GM12872 (cell line): ENCODE measurements around the gene RPL3.

Experiments
- TF ChIP-seq, protein P1 (sequence below): IDR thresholded peaks from 3 replicates; pipeline ENCODE4 v1.5.1; 2011; ENCODE audit warnings: low read depth, mild to moderate bottlenecking, low read length, moderate library complexity; ENCODE audit not compliant: insufficient read depth

The RPL3 gene

DNA sequence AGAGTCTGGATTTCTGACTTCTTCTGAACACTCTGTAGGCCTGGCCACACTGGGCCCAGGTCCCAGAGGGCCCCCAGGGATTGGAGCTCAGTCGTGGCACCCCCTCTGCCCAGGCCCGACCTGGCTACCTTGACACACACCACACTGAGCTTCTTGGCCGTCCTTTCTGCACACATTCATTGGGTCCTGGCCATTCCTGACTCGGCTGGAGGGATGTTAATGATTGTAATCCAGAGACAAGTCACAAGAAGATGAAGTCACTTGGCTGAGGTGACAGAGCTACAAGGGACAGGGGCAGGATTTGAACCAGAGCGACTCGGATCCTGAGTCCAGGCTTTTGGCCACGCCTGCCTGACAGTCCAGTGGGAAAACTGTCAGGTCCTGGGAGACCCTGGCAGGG, 50.8 kb downstream of the RPL3 start:
- TF ChIP-seq, protein P1, sequence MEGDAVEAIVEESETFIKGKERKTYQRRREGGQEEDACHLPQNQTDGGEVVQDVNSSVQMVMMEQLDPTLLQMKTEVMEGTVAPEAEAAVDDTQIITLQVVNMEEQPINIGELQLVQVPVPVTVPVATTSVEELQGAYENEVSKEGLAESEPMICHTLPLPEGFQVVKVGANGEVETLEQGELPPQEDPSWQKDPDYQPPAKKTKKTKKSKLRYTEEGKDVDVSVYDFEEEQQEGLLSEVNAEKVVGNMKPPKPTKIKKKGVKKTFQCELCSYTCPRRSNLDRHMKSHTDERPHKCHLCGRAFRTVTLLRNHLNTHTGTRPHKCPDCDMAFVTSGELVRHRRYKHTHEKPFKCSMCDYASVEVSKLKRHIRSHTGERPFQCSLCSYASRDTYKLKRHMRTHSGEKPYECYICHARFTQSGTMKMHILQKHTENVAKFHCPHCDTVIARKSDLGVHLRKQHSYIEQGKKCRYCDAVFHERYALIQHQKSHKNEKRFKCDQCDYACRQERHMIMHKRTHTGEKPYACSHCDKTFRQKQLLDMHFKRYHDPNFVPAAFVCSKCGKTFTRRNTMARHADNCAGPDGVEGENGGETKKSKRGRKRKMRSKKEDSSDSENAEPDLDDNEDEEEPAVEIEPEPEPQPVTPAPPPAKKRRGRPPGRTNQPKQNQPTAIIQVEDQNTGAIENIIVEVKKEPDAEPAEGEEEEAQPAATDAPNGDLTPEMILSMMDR, result no peak

DNA sequence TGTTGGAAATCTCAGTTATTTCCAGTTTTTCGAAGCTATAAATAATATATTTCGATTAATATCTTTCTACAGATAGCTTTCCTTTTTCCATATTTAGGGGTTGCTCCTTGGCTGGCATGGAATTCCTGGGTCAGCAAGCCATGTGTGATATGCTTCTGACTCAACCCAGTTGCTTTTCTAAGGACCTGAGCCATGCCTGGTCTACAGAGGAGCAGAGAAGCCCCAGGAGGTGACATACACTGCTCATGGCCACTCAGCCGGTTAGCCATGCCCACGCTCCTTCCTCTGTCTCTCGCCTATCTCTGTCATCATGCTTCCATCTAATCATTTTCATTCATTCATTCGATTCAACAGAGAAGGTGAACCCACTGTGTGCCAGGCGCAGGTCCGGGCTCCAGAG, 51.4 kb downstream of the RPL3 start:
- TF ChIP-seq, protein P1, result no peak

DNA sequence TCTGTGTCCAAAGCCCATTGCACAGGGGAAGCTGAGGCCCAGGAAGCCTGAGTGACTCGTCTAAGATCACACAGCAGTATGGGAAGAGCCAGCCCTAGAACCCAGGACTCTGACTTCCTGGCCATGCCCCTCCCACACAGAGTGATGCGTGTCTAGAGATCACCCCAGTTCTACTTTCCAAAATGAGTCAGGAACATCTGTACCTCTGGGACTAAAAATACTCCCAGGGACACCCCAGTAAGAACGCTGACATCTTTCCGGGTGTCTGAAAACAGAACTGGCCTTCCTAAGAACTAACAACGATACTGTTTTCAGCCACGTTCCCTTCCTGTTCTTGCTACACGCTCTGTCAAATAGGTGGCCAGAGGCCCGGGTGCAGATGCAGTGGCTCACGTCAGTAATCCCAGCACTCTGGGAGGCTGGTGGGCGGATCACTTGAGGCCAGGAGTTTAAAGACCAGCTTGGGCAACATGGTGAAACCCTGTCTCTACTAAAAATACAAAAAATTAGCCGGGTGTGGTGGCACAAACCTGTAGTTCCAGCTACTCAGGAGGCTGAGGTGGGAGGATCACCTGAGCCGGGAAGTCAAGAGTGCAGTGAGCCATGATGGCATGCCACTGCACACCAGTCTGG, 52.9 kb downstream of the RPL3 start:
- TF ChIP-seq, protein P1, result no peak

DNA sequence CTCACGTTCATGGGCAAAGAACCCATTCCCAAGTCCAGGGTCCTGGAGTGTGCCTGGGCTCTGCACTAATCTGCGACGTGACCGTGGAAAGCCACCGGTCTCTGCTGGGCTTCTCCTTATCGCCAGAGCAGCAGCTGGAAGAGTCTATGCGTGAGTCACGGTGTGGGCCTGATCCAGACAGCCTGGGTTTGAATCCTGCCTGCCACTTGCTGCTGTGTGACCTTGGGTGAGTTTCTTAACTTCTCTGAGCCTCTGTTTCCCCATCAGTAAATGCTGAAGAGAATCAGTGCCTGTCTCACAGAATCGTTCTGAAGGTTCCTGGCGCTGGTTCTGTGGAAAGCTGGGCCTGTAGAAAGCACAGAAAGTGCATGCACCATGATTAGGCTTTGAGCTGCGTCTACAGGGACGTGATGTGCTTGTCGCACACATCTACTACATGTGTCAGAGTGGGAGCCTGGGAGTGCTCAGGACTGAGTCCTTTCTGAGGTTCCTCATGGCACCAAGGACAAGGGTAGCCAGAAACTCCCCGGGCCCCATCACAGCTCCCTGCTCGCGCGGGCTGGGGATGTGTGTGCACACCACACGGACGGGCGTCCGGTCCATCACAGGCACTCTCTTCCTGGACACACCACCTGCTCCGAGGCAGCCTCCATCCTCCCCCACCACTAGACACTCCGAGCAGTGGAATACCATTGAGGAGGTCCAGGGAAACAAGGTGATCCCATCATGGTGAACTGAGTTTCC, 54.1 kb downstream of the RPL3 start:
- TF ChIP-seq, protein P1, result no peak

DNA sequence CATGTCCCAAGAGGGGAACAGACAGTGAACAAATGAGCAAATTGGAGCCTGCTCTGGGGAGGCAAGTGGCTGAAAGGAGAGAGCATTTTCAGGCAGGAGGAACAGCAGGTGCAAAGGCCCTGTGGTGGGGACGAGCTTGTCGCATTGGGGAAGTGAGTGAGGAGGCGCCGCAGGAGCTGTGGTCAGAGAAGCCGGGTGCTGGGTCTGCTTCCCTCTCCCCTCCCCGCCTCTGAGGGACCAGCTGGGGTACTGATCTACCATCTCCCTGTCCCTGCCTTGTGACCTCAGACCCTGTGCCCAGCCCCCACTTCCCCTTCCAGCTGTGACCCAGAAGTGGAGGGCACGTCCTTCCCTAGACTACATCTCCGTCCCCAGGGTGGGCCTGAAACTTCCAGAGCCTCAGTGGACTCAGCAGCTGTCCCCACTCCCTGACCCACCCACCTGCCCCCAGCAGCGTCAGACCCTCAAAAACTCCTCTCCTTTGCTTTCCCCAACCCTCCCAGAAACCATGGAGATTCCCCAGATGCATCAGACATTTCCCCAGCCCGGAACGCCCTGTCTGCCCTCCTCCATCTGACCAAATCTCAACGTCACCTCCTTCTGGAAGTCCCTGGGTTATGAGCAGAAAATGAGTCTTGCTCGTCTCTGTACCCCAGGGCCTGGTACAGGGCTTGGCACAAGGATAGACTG, 54.9 kb downstream of the RPL3 start:
- TF ChIP-seq, protein P1, result no peak

DNA sequence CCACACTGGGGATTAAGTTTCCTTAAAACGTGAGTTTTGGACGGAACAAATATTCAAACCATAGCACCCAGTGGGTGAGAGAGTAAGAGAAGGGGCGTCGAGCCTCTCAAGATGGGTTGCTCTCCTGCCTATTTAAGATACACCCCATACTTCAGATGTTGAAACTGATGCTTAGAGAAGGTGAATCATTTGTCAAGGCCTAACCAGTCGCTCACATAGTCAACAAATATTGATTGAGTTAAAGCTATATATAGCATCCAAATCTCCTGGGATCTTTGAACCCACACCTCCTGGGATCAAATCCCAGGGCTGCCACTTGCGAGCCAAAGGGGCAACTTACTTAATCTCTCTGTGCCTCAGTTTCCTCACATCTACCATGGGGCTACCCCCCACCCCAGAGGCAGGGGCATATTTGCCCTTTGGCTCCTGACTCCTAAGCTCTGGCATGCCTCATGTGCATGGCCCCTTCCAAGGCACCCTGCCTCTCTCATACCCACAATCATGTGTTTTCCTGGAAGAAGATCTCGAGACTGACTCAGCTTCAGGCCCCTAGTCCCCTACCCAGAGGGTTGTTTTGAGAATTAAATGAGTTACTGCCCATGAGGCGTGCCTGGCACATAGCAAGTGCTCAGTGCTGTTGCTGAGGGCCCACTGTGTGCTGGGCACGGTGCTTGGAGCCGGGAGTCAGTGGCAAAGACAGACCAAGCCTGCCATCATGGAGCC, 55.6 kb downstream of the RPL3 start:
- TF ChIP-seq, protein P1, result no peak
